GM18498 (cell line): ENCODE measurements around the gene GABRB2.
"Not testable (repeated sequence)": the region's sequence is repeated elsewhere in the genome, so short reads cannot be mapped to it uniquely, and the experiment has no call there.

Source experiments
- ATAC-seq: cut with Tn5 transposase; IDR thresholded peaks from one replicate; pipeline ENCODE4 v1.9.1; 2021; ENCODE audit warnings: mild to moderate bottlenecking, moderate library complexity; ENCODE audit not compliant: unreplicated experiment

The GABRB2 gene

GRCh38 chr5:161256957-161257356 is 289.6 kb downstream of the GABRB2 start:
- ATAC-seq = no peak

GRCh38 chr5:161252955-161253354 is 293.6 kb downstream of the GABRB2 start:
- ATAC-seq = not testable (repeated sequence)

- ATAC-seq = no peak
These were observed 299.8 kb downstream of the GABRB2 start for GRCh38 chr5:161246749-161247148.

- not testable (repeated sequence) for ATAC-seq
These were observed 300.7 kb downstream of the GABRB2 start for GRCh38 chr5:161245846-161246245.
